Right atrium auricular region (tissue), 2 donors: ENCODE measurements around the gene HOGA1. TPM values are rescaled to one million over a fixed set of nuclear protein-coding genes. Genes with fewer than 3 reads are reported as not detected.
"Not testable (repeated sequence)": the region's sequence is repeated elsewhere in the genome, so short reads cannot be mapped to it uniquely, and the experiment has no call there.

Experiments
- DNase-seq: peaks from one replicate; pipeline ENCODE4 v3.0.0-alpha.2; 2019; ENCODE audit warnings: low spot score
- H3K27ac ChIP-seq, 2 donors: fragments of 200-600 bp; sonication (generic); 1 replicate in 1 of 2; 2 replicates in 1 of 2; pipeline ENCODE4 v1.5.1; 2016 to 2019
- H3K27me3 ChIP-seq, 2 donors: fragments of 200-600 bp; sonication (generic); one replicate each; pipeline versions ENCODE4 v1.5.1 to v1.6.0; 2017 to 2019
- H3K36me3 ChIP-seq: fragments of 200-600 bp; sonication (generic); one replicate; pipeline ENCODE4 v1.5.1; 2016
- H3K4me1 ChIP-seq, 2 donors: fragments of 200-600 bp; sonication (generic); one replicate each; pipeline versions ENCODE4 v1.5.1 to v1.6.0; 2017 to 2019
- H3K4me3 ChIP-seq, 2 donors: fragments of 200-600 bp; sonication (generic); 1 replicate in 1 of 2; 2 replicates in 1 of 2; pipeline ENCODE4 v1.5.1; 2017 to 2019; ENCODE audit warnings: mild to moderate bottlenecking in 1 of 2, moderate library complexity in 1 of 2
- H3K9me3 ChIP-seq, 2 donors: fragments of 200-600 bp; sonication (generic); one replicate each; pipeline ENCODE4 v1.5.1; 2019
- total RNA-seq, 2 donors: library from RNA; depleted of rRNA; stranded (reverse); fragments of >200 nt; gene quantifications; one replicate each; pipeline ENCODE4 v1.1.0, GENCODE V29; 2016
- TF ChIP-seq, protein P1 (sequence below), 2 donors: fragments of 200-600 bp; sonication (generic); IDR thresholded peaks; one replicate each; pipeline ENCODE4 v1.5.1; 2019; ENCODE audit warnings: antibody characterized with exemption in 2 of 2

The HOGA1 gene
- total RNA-seq, 2 donors from 2014 or later, result 17.6 to 25.6 TPM

DNA sequence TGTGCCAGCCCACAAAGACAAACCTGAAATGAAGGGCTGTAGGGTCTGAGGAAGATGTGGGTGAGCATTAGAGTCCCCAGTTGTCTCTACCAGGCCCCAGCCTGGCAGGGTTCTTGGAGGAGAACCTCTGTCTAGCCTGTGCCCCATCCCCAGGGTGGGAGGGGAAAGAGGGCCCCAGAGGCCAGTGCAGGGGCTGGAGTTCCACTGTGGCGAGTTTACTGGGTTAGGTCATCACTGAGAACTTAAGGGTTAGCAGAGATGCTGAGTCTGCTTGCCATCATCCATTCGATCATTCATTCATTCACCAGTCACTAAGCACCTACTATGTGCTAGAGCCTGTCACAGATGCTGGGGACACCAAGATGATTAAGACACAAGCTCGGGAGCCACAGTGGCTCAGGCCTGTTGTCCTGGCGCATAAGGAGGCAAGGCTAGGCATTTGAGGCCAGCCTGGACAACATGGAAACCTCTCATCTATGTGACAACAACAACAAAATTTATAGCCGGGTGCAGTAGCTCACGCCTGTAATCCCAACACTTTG, 9.0 kb upstream of the HOGA1 start:
- Histone ChIP-seq H3K4me3 (no peak overlapping the region), H3K9me3 (no peaks in the 10 kb centered on the region), H3K27ac (peak overlapping the region; percentile 79 to 95), H3K4me1 (peaks cover 0 to 33% of the 10 kb centered on the region in 2 donors), H3K27me3 (no peaks in the 10 kb centered on the region), H3K36me3 (peaks cover 11% of the 10 kb centered on the region)
- TF ChIP-seq, protein P1, sequence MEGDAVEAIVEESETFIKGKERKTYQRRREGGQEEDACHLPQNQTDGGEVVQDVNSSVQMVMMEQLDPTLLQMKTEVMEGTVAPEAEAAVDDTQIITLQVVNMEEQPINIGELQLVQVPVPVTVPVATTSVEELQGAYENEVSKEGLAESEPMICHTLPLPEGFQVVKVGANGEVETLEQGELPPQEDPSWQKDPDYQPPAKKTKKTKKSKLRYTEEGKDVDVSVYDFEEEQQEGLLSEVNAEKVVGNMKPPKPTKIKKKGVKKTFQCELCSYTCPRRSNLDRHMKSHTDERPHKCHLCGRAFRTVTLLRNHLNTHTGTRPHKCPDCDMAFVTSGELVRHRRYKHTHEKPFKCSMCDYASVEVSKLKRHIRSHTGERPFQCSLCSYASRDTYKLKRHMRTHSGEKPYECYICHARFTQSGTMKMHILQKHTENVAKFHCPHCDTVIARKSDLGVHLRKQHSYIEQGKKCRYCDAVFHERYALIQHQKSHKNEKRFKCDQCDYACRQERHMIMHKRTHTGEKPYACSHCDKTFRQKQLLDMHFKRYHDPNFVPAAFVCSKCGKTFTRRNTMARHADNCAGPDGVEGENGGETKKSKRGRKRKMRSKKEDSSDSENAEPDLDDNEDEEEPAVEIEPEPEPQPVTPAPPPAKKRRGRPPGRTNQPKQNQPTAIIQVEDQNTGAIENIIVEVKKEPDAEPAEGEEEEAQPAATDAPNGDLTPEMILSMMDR (IDR thresholded peaks at IDR 0.05), result no peak
- DNase-seq, result no peak

DNA sequence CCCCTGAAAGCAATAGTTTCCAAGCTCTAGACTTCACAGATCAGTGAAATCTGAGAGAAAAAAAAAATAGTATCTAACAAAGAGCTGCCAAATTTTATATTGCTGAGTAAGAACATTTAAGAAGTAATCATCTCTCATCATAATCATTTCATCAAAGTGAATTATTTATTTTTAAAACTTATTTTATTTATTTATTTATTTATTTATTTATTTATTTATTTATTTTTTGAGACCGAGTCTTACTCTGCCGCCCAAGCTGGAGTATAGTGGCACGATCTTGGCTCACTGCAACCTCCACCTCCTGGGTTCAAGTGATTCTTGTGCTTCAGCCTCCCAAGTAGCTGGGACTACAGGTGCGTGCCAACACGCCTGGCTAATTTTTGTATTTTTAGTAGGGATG, 7.7 kb upstream of the HOGA1 start:
- not testable (repeated sequence) for H3K36me3 ChIP-seq, H3K9me3 ChIP-seq, H3K4me3 ChIP-seq, DNase-seq, H3K27me3 ChIP-seq
- H3K4me1 ChIP-seq, result peaks cover 0 to 33% of the 10 kb centered on the region in 2 donors
- peak overlapping the region; percentile 79 to 95 for H3K27ac ChIP-seq

DNA sequence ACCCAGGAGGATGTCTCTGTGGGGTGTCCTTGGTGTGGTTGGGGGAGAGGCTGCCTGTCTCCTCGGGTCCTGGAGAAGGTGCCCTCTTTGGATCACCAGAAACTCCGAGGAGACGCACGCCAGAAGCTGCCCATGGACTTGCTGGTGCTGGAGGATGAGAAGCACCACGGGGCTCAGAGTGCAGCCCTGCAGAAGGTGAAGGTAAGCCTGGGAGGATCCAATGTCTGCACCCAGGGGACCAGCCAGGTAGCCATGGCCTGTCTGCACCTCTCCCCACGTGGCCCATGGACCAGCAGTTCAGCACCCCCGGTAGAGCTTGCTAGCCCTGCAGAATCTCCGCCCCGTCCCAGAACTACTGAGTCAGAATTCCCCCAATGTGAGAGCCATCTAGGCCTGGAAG, 6.5 kb upstream of the HOGA1 start:
- no peak overlapping the region for H3K27ac ChIP-seq
- no peak for DNase-seq

DNA sequence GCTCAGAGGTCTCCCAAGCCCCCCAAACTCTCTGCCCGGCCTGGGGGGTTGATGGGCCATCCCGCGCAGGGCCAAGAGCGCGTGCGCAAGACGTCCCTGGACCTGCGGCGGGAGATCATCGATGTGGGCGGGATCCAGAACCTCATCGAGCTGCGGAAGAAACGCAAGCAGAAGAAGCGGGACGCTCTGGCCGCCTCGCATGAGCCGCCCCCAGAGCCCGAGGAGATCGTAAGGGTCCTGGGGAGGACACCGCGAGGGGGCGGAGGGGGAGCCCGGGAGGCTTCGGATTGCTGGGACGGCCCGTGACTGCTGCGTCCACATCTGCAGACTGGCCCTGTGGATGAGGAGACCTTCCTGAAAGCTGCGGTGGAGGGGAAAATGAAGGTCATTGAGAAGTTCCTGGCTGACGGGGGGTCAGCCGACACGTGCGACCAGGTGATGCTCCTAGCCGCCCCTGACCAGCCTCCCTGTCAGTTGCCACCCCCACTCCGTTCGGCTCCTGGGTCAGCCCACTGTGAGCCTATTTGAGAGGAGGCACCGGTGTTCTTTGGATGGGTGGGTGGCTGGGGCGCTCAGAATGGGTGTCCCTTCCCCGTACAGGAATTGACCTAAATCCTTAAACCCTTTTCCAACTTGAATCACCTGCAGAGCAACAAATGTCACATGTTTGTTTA, 5.9 kb upstream of the HOGA1 start:
- no peaks in the 10 kb centered on the region for H3K36me3 ChIP-seq
- peaks cover 0 to 20% of the 10 kb centered on the region in 2 donors for H3K4me1 ChIP-seq
- H3K27me3 ChIP-seq, result no peaks in the 10 kb centered on the region
- TF ChIP-seq, protein P1 (IDR thresholded peaks at IDR 0.05), result no peak
- no peak overlapping the region for H3K4me3 ChIP-seq
- H3K27ac ChIP-seq, result no peak overlapping the region
- DNase-seq, result no peak
- no peaks in the 10 kb centered on the region for H3K9me3 ChIP-seq

More for the DNA sequence above, 6.5 kb upstream of the HOGA1 start:
- Histone ChIP-seq H3K4me1 (peaks cover 0 to 22% of the 10 kb centered on the region in 2 donors), H3K9me3 (no peaks in the 10 kb centered on the region), H3K36me3 (no peaks in the 10 kb centered on the region), H3K4me3 (no peak overlapping the region), H3K27me3 (no peaks in the 10 kb centered on the region)
- TF ChIP-seq, protein P1 (IDR thresholded peaks at IDR 0.05), result no peak

DNA sequence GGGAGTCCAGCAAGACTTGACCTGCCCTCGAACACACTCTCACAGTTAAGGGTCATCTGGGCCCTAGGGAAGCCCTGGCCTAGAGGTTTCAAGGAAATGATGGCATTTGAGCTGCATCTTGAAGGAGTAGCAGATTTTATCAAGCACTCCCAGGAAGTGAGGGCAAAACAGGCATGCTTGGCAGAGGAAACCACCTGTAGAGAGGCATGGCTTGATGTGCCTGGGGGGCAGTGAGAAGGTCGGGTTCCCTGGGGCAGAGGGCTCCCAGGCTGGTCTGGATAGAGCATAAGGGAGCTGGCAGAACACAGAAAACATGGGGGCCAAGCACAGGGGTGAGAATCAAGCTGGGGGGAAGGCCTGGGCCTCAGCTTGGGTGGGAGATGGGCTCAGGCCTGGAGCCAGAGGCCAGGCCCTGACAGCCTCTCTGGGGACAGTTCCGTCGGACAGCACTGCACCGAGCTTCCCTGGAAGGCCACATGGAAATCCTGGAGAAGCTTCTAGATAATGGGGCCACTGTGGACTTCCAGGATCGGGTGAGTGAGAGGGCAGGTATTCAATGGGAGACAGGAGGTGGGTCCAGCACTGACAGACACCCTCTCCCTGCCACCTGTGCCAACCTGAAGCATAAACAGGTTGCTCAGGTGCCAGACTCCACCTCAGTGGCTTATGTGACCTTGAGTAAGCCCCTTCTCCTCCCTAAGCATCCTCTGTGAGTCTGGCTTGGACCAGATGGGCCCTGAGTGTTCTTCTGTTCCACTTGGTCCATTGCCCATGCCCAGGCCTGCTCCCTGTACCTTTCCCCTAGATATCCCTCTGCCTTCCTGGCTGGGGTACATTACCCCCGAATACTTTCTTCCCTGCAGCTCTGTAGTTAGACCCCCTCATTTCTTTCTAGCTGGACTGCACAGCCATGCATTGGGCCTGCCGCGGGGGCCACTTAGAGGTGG, 3.5 kb upstream of the HOGA1 start:
- Histone ChIP-seq H3K4me1 (peaks cover 0 to 25% of the 10 kb centered on the region in 2 donors), H3K9me3 (no peaks in the 10 kb centered on the region), H3K4me3 (no peak overlapping the region), H3K36me3 (no peaks in the 10 kb centered on the region), H3K27me3 (no peaks in the 10 kb centered on the region), H3K27ac (no peak overlapping the region)
- no peak for DNase-seq
- TF ChIP-seq, protein P1 (IDR thresholded peaks at IDR 0.05), result no peak

DNA sequence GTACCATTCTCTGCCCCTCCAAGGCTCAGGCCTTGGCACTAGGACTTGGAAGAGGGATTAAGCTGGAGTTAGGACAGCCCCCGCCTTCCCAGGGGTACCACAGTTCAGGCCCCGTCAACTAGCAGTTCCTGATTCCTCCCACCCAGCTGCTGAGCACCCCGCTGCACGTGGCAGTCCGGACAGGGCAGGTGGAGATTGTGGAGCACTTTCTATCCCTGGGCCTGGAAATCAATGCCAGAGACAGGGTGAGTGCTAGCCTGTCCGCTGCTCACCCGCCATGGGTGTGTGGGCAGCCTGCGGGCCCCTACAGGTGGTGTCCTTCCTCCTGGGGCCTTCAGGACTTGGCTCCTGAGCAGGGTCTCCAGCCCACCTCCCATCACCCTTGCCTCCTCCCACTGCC, 2.0 kb upstream of the HOGA1 start:
- DNase-seq, result no peak
- Histone ChIP-seq H3K27ac (no peak overlapping the region), H3K27me3 (no peaks in the 10 kb centered on the region), H3K9me3 (no peaks in the 10 kb centered on the region), H3K36me3 (no peaks in the 10 kb centered on the region), H3K4me3 (no peak overlapping the region), H3K4me1 (peaks cover 0 to 35% of the 10 kb centered on the region in 2 donors)
- TF ChIP-seq, protein P1 (IDR thresholded peaks at IDR 0.05), result no peak
